DOHH2 (cell line): ENCODE data around the gene CARM1.

Source experiments
- H3F3A ChIP-seq: fragments of 200-600 bp; sonication (generic), shearing (Covaris generic); 2 replicates; pipeline ENCODE4 v1.6.0; 2016; ENCODE audit warnings: antibody characterized with exemption, mild to moderate bottlenecking; ENCODE audit not compliant: control insufficient read depth, insufficient read depth
- H3K27ac ChIP-seq: fragments of 200-600 bp; sonication (generic); 2 replicates; pipeline ENCODE4 v1.5.1; 2014; ENCODE audit warnings: low read depth, mild to moderate bottlenecking, low read length, moderate library complexity
- H3K27me3 ChIP-seq: fragments of 200-600 bp; sonication (generic); 2 replicates; pipeline ENCODE4 v1.6.1; 2014; ENCODE audit warnings: mild to moderate bottlenecking, low read length, mixed read lengths; ENCODE audit not compliant: control insufficient read depth
- H3K36me3 ChIP-seq: fragments of 200-600 bp; sonication (generic); 2 replicates; pipeline ENCODE4 v1.6.1; 2014; ENCODE audit warnings: mild to moderate bottlenecking, low read length, moderate library complexity, mixed read lengths; ENCODE audit not compliant: control insufficient read depth
- H3K4me1 ChIP-seq: fragments of 200-600 bp; sonication (generic); 2 replicates; pipeline ENCODE4 v1.6.1; 2014; ENCODE audit warnings: mild to moderate bottlenecking, low read length, mixed read lengths; ENCODE audit not compliant: control insufficient read depth
- H3K4me2 ChIP-seq: fragments of 200-600 bp; sonication (generic); 2 replicates; pipeline ENCODE4 v1.6.0; 2014; ENCODE audit warnings: mild to moderate bottlenecking, low read length, moderate library complexity
- H3K4me3 ChIP-seq: fragments of 200-600 bp; sonication (generic); 2 replicates; pipeline ENCODE4 v1.5.1; 2014; ENCODE audit warnings: mild to moderate bottlenecking, low read length, mixed read lengths
- H3K79me2 ChIP-seq: fragments of 200-600 bp; sonication (generic); 2 replicates; pipeline ENCODE4 v1.6.1; 2014; ENCODE audit warnings: mild to moderate bottlenecking, low read length, mixed read lengths; ENCODE audit not compliant: control insufficient read depth
- H3K9me2 ChIP-seq: fragments of 200-600 bp; sonication (generic); replicated peaks from 2 replicates; pipeline ENCODE4 v1.6.1; 2014; ENCODE audit warnings: mild to moderate bottlenecking, low read length, mixed read lengths; ENCODE audit not compliant: control insufficient read depth
- H3K9me3 ChIP-seq: fragments of 200-600 bp; sonication (generic); 2 replicates; pipeline ENCODE4 v1.6.1; 2014; ENCODE audit warnings: antibody characterized with exemption, low read length, mixed read lengths; ENCODE audit not compliant: control insufficient read depth, insufficient read depth
- H4K20me1 ChIP-seq: fragments of 200-600 bp; sonication (generic); 2 replicates; pipeline ENCODE4 v1.6.0; 2014; ENCODE audit warnings: low read depth, mild to moderate bottlenecking, antibody characterized with exemption, low read length, moderate library complexity; ENCODE audit not compliant: control insufficient read depth, insufficient read depth
- CTCF ChIP-seq: fragments of 200-600 bp; sonication (generic); IDR thresholded peaks from one replicate; pipeline ENCODE4 v1.5.1; 2014; ENCODE audit warnings: antibody characterized with exemption, mild to moderate bottlenecking, low read depth, low read length; ENCODE audit not compliant: poor library complexity, severe bottlenecking
- EZH2phosphoT487 ChIP-seq: fragments of 200-600 bp; sonication (generic); IDR thresholded peaks from 2 replicates; pipeline ENCODE4 v1.6.1; 2017; ENCODE audit warnings: borderline replicate concordance, mild to moderate bottlenecking, antibody characterized with exemption, low read length, moderate library complexity, mixed read lengths

Gene CARM1

GRCh38 chr19:10888421-10888866, 17.1 kb downstream of the CARM1 start:
- Histone ChIP-seq H3K79me2 (peaks cover 78% of the 10 kb centered on the region), H3K36me3 (peaks cover 9% of the 10 kb centered on the region; the same call in 1 of the 2 replicates), H3K9me2 (no peaks in the 10 kb centered on the region), H3K27me3 (no peaks in the 10 kb centered on the region), H3F3A (no peaks in the 10 kb centered on the region), H3K4me3 (no peak overlapping the region), H4K20me1 (0 out of 2 replicates have a peak, but pooled peaks cover 5% of the 10 kb centered on the region), H3K4me2 (no peak overlapping the region), H3K27ac (peak overlapping the region; percentile 5; the same call in 1 of the 2 replicates), H3K9me3 (no peaks in the 10 kb centered on the region), H3K4me1 (peaks cover 13% of the 10 kb centered on the region)
- TF ChIP-seq CTCF (no peak), EZH2phosphoT487 (no peak)

GRCh38 chr19:10889880-10890279, 18.5 kb downstream of the CARM1 start:
- Histone ChIP-seq H3K36me3 (peaks cover 9% of the 10 kb centered on the region; the same call in 1 of the 2 replicates), H3K4me3 (no peak overlapping the region), H3K79me2 (peaks cover 80% of the 10 kb centered on the region), H3K9me3 (no peaks in the 10 kb centered on the region), H4K20me1 (peaks cover 5% of the 10 kb centered on the region; the same call in 1 of the 2 replicates), H3K4me1 (peaks cover 13% of the 10 kb centered on the region), H3F3A (no peaks in the 10 kb centered on the region), H3K9me2 (no peaks in the 10 kb centered on the region), H3K27ac (no peak overlapping the region), H3K27me3 (no peaks in the 10 kb centered on the region), H3K4me2 (no peak overlapping the region)
- TF ChIP-seq CTCF, result no peak
- no peak for TF ChIP-seq EZH2phosphoT487

GRCh38 chr19:10891405-10892086, 20.2 kb downstream of the CARM1 start:
- H3K4me3 ChIP-seq, result no peak overlapping the region
- H3K9me3 ChIP-seq, result no peaks in the 10 kb centered on the region
- H3K27me3 ChIP-seq, result no peaks in the 10 kb centered on the region
- no peak overlapping the region for H3K4me2 ChIP-seq
- no peak for TF ChIP-seq CTCF
- no peak for TF ChIP-seq EZH2phosphoT487
- no peak overlapping the region for H3K27ac ChIP-seq
- H3K9me2 ChIP-seq, result no peaks in the 10 kb centered on the region
- peaks cover 5% of the 10 kb centered on the region; the same call in 1 of the 2 replicates for H3K36me3 ChIP-seq
- H3K79me2 ChIP-seq, result peaks cover 82% of the 10 kb centered on the region
- no peaks in the 10 kb centered on the region; the same call in 1 of the 2 replicates for H4K20me1 ChIP-seq
- H3F3A ChIP-seq, result no peaks in the 10 kb centered on the region
- H3K4me1 ChIP-seq, result peaks cover 26% of the 10 kb centered on the region
